Activated naive CD4-positive, alpha-beta T cell (primary cell): ENCODE results near the gene DUSP8.
"Not testable (repeated sequence)": the region's sequence is repeated elsewhere in the genome, so short reads cannot be mapped to it uniquely, and the experiment has no call there.

Experiments
- DNase-seq, 4 experiments: peaks; one replicate each; lab custom pipeline; 2025; lab: John Stamatoyannopoulos, UW

The DUSP8 gene

DNA sequence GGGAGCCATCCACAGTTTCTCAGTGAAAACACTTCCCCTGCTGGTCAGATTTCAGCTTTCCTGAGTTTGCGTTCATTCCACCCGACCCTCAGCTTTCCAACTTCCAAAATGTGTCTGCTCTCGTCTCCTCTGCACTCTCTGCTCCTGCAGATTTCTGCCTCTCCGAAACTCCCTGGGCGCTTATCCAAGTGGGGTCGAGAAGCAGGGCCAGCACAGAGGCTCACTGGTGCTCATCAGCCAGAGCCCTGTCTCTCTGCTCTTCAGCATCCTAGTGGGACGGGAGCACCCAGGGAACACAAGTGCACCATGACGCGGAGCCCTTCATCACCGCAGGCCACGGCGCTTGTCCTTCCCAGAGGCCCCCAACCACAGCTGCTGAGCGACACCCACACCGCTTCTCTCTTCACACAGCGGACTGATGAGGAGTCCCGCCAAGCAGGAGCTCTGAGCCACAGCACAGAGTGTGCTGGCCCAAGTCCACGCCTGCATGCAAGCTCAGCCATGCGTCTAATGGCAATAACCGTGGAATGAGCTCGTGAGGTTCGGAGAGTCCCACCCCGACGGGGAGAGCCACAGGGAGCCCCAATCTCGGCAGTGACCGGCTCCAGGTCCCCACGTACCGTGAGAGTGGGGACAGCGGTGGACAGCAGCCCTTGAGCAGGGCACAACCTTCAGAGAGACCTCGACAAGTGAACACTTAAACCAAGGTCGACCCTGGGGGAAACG is 57.6 kb downstream of the DUSP8 start:
- no peak for DNase-seq

DNA sequence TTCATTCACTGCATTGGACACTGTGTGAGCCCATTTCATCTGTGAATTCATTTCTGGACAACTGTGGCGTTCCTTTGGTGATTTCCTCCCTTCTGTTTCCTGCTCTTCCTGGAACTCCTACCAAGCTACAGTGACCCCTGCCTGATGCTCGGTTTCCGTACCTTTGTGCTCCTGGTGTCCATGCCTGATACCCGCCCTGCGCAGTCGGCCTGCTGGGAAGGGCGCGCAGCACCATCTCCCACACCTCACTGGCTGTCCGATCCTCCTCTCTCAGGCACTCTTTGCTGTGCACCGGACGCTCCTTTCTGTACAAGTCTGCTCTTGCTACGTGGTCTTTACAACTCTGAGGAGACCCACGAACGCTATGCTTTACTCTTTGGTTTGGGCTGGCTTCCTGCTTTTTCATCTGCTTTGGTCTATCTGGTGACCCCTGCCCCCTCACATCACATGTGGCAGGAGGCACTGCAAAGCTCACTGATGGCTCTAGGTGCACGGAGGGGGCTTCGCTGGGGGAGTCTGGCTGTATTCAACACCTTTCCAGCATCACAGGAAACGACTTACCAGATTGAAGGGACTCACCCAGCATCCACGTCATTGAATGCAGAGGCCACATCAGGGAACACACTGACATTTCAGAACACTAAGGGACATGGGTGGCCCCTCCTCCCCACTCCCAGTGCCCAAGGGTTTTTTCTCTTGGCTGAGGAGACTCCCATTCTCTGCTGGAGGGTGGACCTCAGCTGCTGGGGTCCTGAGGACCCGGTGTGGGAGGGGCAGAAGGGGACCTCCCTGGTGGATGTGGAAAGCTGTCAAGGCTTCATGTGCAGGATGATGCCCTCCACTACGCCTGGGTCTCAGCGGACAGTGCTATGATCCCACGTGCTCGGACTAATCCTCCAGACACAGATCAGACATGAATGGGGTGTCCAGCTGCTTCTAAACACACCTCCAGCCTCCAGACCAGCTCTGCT is 58.5 kb downstream of the DUSP8 start:
- DNase-seq, result no peak

GRCh38 chr11:1512531-1513258 is 59.4 kb downstream of the DUSP8 start:
- not testable (repeated sequence) for DNase-seq

GRCh38 chr11:1511937-1512496 is 60.1 kb downstream of the DUSP8 start:
- DNase-seq, result no peak

GRCh38 chr11:1510928-1511327 is 61.1 kb downstream of the DUSP8 start:
- no peak for DNase-seq

GRCh38 chr11:1510351-1510750 is 61.7 kb downstream of the DUSP8 start:
- DNase-seq, result not testable (repeated sequence)

DNA sequence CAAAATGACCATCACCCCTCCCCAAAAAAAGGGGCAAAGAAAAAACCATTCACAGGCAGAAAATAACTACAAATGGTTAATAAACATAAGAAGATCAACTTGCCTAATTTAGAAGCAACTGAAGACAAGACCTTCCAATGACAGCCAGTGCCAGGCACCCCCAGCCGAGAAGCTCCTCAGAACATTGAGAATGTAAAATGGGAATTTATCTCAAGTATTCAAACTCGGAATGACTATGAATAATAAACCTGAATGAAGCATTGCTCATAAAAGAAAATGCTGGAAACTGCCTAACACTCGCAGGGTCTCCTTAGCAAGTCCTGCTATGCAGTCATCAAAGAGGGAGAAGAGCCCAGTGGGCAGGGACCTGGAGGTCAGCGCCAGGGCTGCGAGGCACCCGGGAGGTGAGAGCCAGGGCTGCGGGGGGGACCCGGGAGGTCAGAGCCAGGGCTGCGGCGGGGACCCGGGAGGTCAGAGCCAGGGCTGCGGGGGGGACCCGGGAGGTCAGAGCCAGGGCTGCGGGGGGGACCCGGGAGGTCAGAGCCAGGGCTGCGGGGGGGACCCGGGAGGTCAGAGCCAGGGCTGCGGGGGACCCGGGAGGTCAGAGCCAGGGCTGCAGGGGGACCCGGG is 62.3 kb downstream of the DUSP8 start:
- no peak for DNase-seq

- DNase-seq, result no peak
These were observed 63.1 kb downstream of the DUSP8 start for GRCh38 chr11:1508986-1509385.

- DNase-seq, result no peak
These were observed 63.6 kb downstream of the DUSP8 start for GRCh38 chr11:1508491-1508891.

DNA sequence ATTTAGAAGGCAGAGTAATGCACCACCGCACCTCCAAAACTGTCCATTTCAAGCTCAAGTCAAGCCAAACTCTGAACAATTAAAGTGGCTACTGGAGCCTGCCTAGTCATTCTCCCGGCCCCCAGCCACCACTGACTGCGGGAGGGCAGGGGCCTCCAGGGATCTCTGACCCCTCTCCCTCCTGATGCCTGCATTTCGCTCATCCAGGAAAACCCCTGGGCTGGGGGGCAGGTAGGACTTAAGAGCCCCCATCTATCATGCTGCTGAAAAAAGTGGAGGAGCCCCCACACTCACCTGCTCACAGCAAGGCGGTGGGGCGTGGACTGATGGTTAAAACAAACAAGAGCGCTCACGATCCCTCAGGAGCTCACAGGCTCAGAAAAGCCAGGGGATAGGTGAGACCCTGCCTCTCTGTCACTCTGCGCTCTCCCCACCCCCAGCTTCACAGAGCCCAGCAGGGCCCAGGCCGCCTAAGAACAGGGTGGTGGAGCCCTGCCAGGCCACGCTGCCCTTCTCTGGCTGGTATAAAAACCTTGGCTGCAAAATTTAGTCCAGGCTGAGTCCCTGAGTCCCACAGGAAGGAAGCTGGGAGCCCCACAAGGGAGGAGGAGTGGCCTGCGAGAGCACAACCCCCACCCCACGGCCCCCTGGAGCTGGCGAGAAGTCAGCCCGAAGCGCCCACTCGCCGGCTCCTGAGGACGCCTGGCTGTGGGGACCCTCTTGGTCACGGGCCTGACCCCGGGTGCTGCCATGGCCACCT is 64.5 kb downstream of the DUSP8 start:
- no peak for DNase-seq

DNA sequence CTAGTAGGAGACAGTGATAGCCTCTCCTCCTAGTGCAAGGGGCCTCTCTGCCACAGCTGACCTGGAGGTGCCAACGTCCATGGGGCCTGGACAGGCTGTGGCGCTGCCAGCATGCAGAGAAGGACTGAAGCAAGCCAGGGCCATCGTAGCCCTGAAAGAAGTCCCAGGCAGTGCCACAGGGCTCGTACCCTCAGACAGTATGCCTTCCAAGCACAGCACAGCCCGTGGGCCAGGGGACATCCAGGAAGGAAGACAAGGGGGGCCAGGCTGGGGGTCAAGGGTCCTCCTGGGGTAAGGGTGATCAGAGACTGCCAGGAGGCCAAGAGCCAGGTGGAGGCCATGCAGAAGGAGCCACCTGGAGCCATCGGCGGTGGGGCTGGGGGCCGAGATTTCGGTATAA is 65.1 kb downstream of the DUSP8 start:
- DNase-seq, result no peak

- no peak for DNase-seq
These were observed 66.6 kb downstream of the DUSP8 start for GRCh38 chr11:1505480-1505879.

GRCh38 chr11:1504581-1505290 is 67.3 kb downstream of the DUSP8 start:
- no peak for DNase-seq

DNA sequence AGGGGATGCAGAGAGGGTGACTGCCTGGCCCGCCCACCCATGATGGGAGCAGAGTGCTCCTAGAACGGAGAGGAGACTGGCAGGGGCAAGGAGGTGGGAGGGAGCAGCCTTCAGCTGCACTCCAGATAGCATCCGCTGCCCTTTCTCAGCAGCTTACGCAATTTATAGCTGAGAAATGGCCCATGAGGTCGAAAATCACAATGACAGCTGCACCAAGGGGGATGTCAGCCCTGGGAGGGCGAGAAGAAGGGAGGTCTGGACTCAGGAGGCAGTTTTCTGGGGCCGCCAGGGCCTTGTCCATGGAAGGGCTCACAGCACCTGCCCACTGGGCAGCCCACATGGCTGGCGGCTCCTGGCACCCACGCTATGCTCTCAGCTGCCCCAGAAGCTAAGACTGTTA is 67.9 kb downstream of the DUSP8 start:
- DNase-seq, result no peak
